B cell (primary cell): ENCODE measurements around the gene TJAP1. TPM values are rescaled to one million over a fixed set of nuclear protein-coding genes. Genes with fewer than 3 reads are reported as not detected.
A peak's percentile ranks its signal among the peaks of the same experiment; 100 is the strongest.

Source experiments
- ATAC-seq: fragments of 200-7000 bp; cut with Tn5 transposase; one replicate; pipeline ENCODE4 v1.10.0; 2021; ENCODE audit warnings: low read depth, mild to moderate bottlenecking, moderate number of reproducible peaks, moderate library complexity
- CTCF ChIA-PET: fragments of 350-600 bp; sonication (Branson Sonifier 250); formaldehyde crosslinking; loops from one replicate; lab custom pipeline; 2021; ENCODE audit warnings: antibody characterized with exemption, inconsistent platforms; lab: Charles Lee
- POLR2A ChIA-PET: fragments of 350-600 bp; sonication (Branson Sonifier 250); formaldehyde crosslinking; loops from one replicate; lab custom pipeline; 2021; ENCODE audit warnings: antibody characterized with exemption; lab: Charles Lee
- DNase-seq: peaks from one replicate; pipeline ENCODE4 v3.0.0; 2013
- H2AFZ ChIP-seq: 2 replicates; pipeline ENCODE4 v1.6.1; 2012; ENCODE audit warnings: mild to moderate bottlenecking, low read depth, low read length; ENCODE audit not compliant: insufficient read depth, poor library complexity, severe bottlenecking
- H3K27ac ChIP-seq, 2 donors: 1 replicate in 1 of 2; 2 replicates in 1 of 2; pipeline ENCODE4 v1.5.1; 2012 to 2013; ENCODE audit warnings: low read length in 2 of 2, mild to moderate bottlenecking in 2 of 2, moderate library complexity in 1 of 2
- H3K27me3 ChIP-seq, 4 experiments: fragments of 200-600 bp in 1 of 4; sonication (generic) in 1 of 4; replicated peaks in 1 of 4; 1 replicate in 2 of 4; 2 replicates in 2 of 4; pipeline versions ENCODE4 v1.6.1 to v1.7.0; 2013 to 2016; ENCODE audit warnings: low read length in 3 of 4, mild to moderate bottlenecking in 2 of 4, mixed read lengths in 1 of 4, moderate library complexity in 1 of 4; ENCODE audit not compliant: insufficient read depth in 4 of 4, control insufficient read depth in 3 of 4; ENCODE audit errors: control extremely low read depth in 1 of 4
- H3K36me3 ChIP-seq, 2 experiments: replicated peaks in 1 of 2; 1 replicate in 1 of 2; 2 replicates in 1 of 2; pipeline versions ENCODE4 v1.6.1 to v1.7.1; 2013; ENCODE audit warnings: low read length in 1 of 2; ENCODE audit not compliant: insufficient read depth in 2 of 2, control insufficient read depth in 1 of 2; ENCODE audit errors: control extremely low read depth in 1 of 2, extremely low read depth in 1 of 2
- H3K4me1 ChIP-seq, 2 donors: fragments of 200-600 bp in 1 of 2; sonication (generic) in 1 of 2; 1 replicate in 1 of 2; 2 replicates in 1 of 2; pipeline versions ENCODE4 v1.5.1 to v1.6.1; 2013 to 2017; ENCODE audit warnings: low read length in 2 of 2; ENCODE audit not compliant: control insufficient read depth in 2 of 2, insufficient read depth in 2 of 2
- H3K4me2 ChIP-seq: replicated peaks from 2 replicates; pipeline ENCODE3; 2012; ENCODE audit warnings: mild to moderate bottlenecking, low read depth, low read length; ENCODE audit not compliant: poor library complexity, severe bottlenecking
- H3K4me3 ChIP-seq, 5 experiments: fragments of 200-600 bp in 1 of 5; sonication (generic) in 1 of 5; 1 replicate in 3 of 5; 2 replicates in 2 of 5; pipeline versions ENCODE4 v1.5.1 to v1.7.0; 2011 to 2016; ENCODE audit warnings: low read length in 4 of 5, mild to moderate bottlenecking in 4 of 5, low read depth in 2 of 5, control low read depth in 1 of 5, moderate library complexity in 1 of 5; ENCODE audit not compliant: insufficient read depth in 1 of 5; ENCODE audit errors: control extremely low read depth in 1 of 5, extremely low read depth in 1 of 5
- H3K79me2 ChIP-seq: fragments of 200-600 bp; sonication (generic); one replicate; pipeline ENCODE4 v1.6.0; 2016; ENCODE audit warnings: low read length; ENCODE audit not compliant: control insufficient read depth, insufficient read depth
- H3K9ac ChIP-seq: fragments of 200-600 bp; sonication (generic); 2 replicates; pipeline ENCODE4 v1.6.1; 2017; ENCODE audit warnings: mild to moderate bottlenecking, low read length, moderate library complexity
- H3K9me3 ChIP-seq, 3 donors: one replicate each; pipeline versions ENCODE4 v1.6.1 to v1.7.1; 2013; ENCODE audit warnings: low read length in 2 of 3; ENCODE audit not compliant: control insufficient read depth in 2 of 3, insufficient read depth in 1 of 3; ENCODE audit errors: control extremely low read depth in 1 of 3
- H4K20me1 ChIP-seq: 2 replicates; pipeline ENCODE4 v1.6.0; 2012; ENCODE audit warnings: mild to moderate bottlenecking, low read length; ENCODE audit not compliant: insufficient read depth, control insufficient read depth, poor library complexity, severe bottlenecking
- H3K27ac Mint-ChIP-seq: one replicate; pipeline ENCODE4 v1.8.0; 2021; ENCODE audit warnings: mixed read lengths
- H3K27me3 Mint-ChIP-seq: one replicate; pipeline ENCODE4 v1.8.0; 2021; ENCODE audit warnings: mixed read lengths
- H3K4me1 Mint-ChIP-seq: one replicate; pipeline ENCODE4 v1.8.0; 2021; ENCODE audit warnings: mixed read lengths
- H3K4me3 Mint-ChIP-seq: one replicate; pipeline ENCODE4 v1.8.0; 2021; ENCODE audit warnings: mixed read lengths
- H3K9me3 Mint-ChIP-seq: one replicate; pipeline ENCODE4 v1.8.0; 2022; ENCODE audit warnings: mixed read lengths; ENCODE audit not compliant: insufficient read depth
- EZH2 ChIP-seq: IDR thresholded peaks from 2 replicates; pipeline ENCODE4 v1.6.1; 2012; ENCODE audit warnings: borderline replicate concordance, low read depth, mild to moderate bottlenecking, moderate library complexity, low read length; ENCODE audit not compliant: insufficient read depth, poor library complexity, severe bottlenecking
- WGBS: methylation state at CpG from one replicate; pipeline ENCODE4 v1.1.5; 2013; ENCODE audit warnings: missing lambda C conversion rate; ENCODE audit not compliant: insufficient coverage; 5-methylcytosine and 5-hydroxymethylcytosine counted together
- intact Hi-C: fragments of 100-400 bp; cut with micrococcal nuclease; formaldehyde crosslinking; loops from one replicate; pipeline ENCODE4 v1.10.0; 2022
- polyA plus RNA-seq: library from polyadenylated mRNA; depleted of rRNA; stranded (reverse); fragments of >200 nt; gene quantifications from 2 replicates; pipeline ENCODE4 v1.2.3, GENCODE V29; 2012
- total RNA-seq, 2 donors: library from RNA; stranded (reverse); fragments of 120-200 nt in 1 of 2; gene quantifications; 1 replicate in 1 of 2; 2 replicates in 1 of 2; pipeline versions ENCODE4 v1.2.3 to v1.2.4, GENCODE V29; 2013 to 2022
- TF ChIP-seq, protein P1 (sequence below): fragments of 200-600 bp; IDR thresholded peaks from one replicate; pipeline ENCODE4 v1.8.0; 2022; ENCODE audit warnings: antibody characterized with exemption, mild to moderate bottlenecking

TJAP1 gene
- total and polyA plus RNA-seq, 2 donors (not counting 1 experiment from before 2014, with no cell fraction given) = 59.1 to 70.7 TPM

GRCh38 chr6:43515808-43516207 is 38.4 kb downstream of the TJAP1 start:
- peak overlapping the region; percentile 97 for H3K9ac ChIP-seq
- no peak overlapping the region for H3K4me3 Mint-ChIP-seq
- peaks cover 49% of the 10 kb centered on the region for H3K79me2 ChIP-seq
- peak overlapping the region; percentile 78 to 98 (median 91) for H3K4me3 ChIP-seq
- peaks cover 24% of the 10 kb centered on the region for H4K20me1 ChIP-seq
- 93% methylated on average over 9 of the region's 9 CpGs for WGBS
- peaks cover 28 to 36% of the 10 kb centered on the region in 2 donors for H3K4me1 ChIP-seq
- H3K27me3 ChIP-seq = no peaks in the 10 kb centered on the region
- peaks cover 32% of the 10 kb centered on the region for H3K4me1 Mint-ChIP-seq
- intact Hi-C loops = loop anchor here (2.0 to 10.0 kb wide), 5 partner anchors 39 to 591 kb away; partner anchors contain the start of genes ABCC10, CNPY3, POLH and SRF
- ATAC-seq = no peak
- POLR2A ChIA-PET = interaction anchor here (0.6 to 0.9 kb wide), 2 partner anchors 114 to 118 kb away, joined by 3 to 6 read pairs; partner anchors contain the start of gene GTPBP2
- peaks cover 2 to 57% of the 10 kb centered on the region in 2 experiments for H3K36me3 ChIP-seq
- TF ChIP-seq, protein P1, sequence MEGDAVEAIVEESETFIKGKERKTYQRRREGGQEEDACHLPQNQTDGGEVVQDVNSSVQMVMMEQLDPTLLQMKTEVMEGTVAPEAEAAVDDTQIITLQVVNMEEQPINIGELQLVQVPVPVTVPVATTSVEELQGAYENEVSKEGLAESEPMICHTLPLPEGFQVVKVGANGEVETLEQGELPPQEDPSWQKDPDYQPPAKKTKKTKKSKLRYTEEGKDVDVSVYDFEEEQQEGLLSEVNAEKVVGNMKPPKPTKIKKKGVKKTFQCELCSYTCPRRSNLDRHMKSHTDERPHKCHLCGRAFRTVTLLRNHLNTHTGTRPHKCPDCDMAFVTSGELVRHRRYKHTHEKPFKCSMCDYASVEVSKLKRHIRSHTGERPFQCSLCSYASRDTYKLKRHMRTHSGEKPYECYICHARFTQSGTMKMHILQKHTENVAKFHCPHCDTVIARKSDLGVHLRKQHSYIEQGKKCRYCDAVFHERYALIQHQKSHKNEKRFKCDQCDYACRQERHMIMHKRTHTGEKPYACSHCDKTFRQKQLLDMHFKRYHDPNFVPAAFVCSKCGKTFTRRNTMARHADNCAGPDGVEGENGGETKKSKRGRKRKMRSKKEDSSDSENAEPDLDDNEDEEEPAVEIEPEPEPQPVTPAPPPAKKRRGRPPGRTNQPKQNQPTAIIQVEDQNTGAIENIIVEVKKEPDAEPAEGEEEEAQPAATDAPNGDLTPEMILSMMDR = no peak
- no peak for TF ChIP-seq EZH2
- H3K27ac ChIP-seq = peak overlapping the region; percentile 65 to 91
- H3K9me3 Mint-ChIP-seq = no peaks in the 10 kb centered on the region
- peak overlapping the region; percentile 16 for H3K27ac Mint-ChIP-seq
- H3K27me3 Mint-ChIP-seq = no peaks in the 10 kb centered on the region
- H3K9me3 ChIP-seq = no peaks in the 10 kb centered on the region
- CTCF ChIA-PET = interaction anchor here (3.9 kb wide), 1 partner anchor 9 kb away, joined by 32 read pairs; no protein-coding TSS in a partner anchor
- H2AFZ ChIP-seq = no peak overlapping the region
- DNase-seq = no peak
- peak overlapping the region; percentile 94 for H3K4me2 ChIP-seq

- TF ChIP-seq, protein P1 = no peak
- no peak for TF ChIP-seq EZH2
- ATAC-seq = no peak
- peak overlapping the region; percentile 94 for H3K4me2 ChIP-seq
- no peaks in the 10 kb centered on the region for H3K9me3 Mint-ChIP-seq
- no peaks in the 10 kb centered on the region for H3K9me3 ChIP-seq
- peak overlapping the region; percentile 97 for H3K9ac ChIP-seq
- H3K27ac ChIP-seq = peak overlapping the region; percentile 65 to 91
- no peaks in the 10 kb centered on the region for H3K27me3 Mint-ChIP-seq
- no peak overlapping the region for H3K4me3 Mint-ChIP-seq
- H3K4me1 ChIP-seq = peaks cover 28 to 36% of the 10 kb centered on the region in 2 donors
- H3K4me1 Mint-ChIP-seq = peaks cover 31% of the 10 kb centered on the region
- H3K27me3 ChIP-seq = no peaks in the 10 kb centered on the region
- intact Hi-C loops = loop anchor here (2.0 to 10.0 kb wide), 5 partner anchors 40 to 592 kb away; partner anchors contain the start of genes ABCC10, CNPY3, POLH and SRF
- ChIA-PET POLR2A (interaction anchor here (0.6 to 0.9 kb wide), 2 partner anchors 113 to 1782 kb away, joined by 3 to 6 read pairs; partner anchors contain the start of gene GTPBP2), CTCF (interaction anchor here (3.9 kb wide), 1 partner anchor 9 kb away, joined by 32 read pairs; no protein-coding TSS in a partner anchor)
- no peak for DNase-seq
- peaks cover 23% of the 10 kb centered on the region for H4K20me1 ChIP-seq
- peaks cover 49% of the 10 kb centered on the region for H3K79me2 ChIP-seq
- no peak overlapping the region for H3K27ac Mint-ChIP-seq
- H3K36me3 ChIP-seq = peaks cover 4 to 58% of the 10 kb centered on the region in 2 experiments
- peak overlapping the region; percentile 90 for H2AFZ ChIP-seq
- H3K4me3 ChIP-seq = peak overlapping the region; percentile 78 to 98 (median 91)
- 6% methylated on average over 10 of the region's 10 CpGs for WGBS
Observed at GRCh38 chr6:43516367-43516696, 39.0 kb downstream of the TJAP1 start.
